HK-2 (cell line): Measurements from ENCODE around the gene OR8J3.
"Not testable (repeated sequence)": the region's sequence is repeated elsewhere in the genome, so short reads cannot be mapped to it uniquely, and the experiment has no call there.

ENCODE experiments used
- DNase-seq: peaks from one replicate; pipeline ENCODE4 v3.0.0-alpha.2; 2018; ENCODE audit not compliant: unreplicated experiment

Gene OR8J3

GRCh38 chr11:56140151-56140661, at the start of gene OR8J3:
OR8J3 (minus strand) TSS chr11:56140201; CDS start chr11:56137718, 2,483 bp downstream.
- DNase-seq, result no peak

GRCh38 chr11:56188602-56189001, 48.6 kb upstream of the OR8J3 start:
- no peak for DNase-seq

- no peak for DNase-seq
Observed at GRCh38 chr11:56183459-56183858, 43.5 kb upstream of the OR8J3 start.

GRCh38 chr11:56176318-56176717, 36.3 kb upstream of the OR8J3 start, which contains the start of gene OR5J2:
OR5J2 (plus strand) TSS chr11:56176618; CDS start chr11:56176618, 0 bp downstream.
- DNase-seq, result no peak

- DNase-seq, result no peak
Observed at GRCh38 chr11:56172256-56172830, 32.3 kb upstream of the OR8J3 start.

GRCh38 chr11:56163804-56164203, 23.8 kb upstream of the OR8J3 start:
- no peak for DNase-seq

- no peak for DNase-seq
Observed at GRCh38 chr11:56160217-56160616, 20.2 kb upstream of the OR8J3 start, which contains the start of gene OR8K5. OR8K5 (minus strand) TSS chr11:56160317; CDS start chr11:56160317, 0 bp downstream.

GRCh38 chr11:56152333-56152732, 12.3 kb upstream of the OR8J3 start:
- no peak for DNase-seq

GRCh38 chr11:56151376-56151775, 11.4 kb upstream of the OR8J3 start:
- DNase-seq, result no peak

- DNase-seq, result not testable (repeated sequence)
Observed at GRCh38 chr11:56143681-56144080, 3.7 kb upstream of the OR8J3 start.

GRCh38 chr11:56122073-56122472, 17.9 kb downstream of the OR8J3 start, which contains the start of gene OR8H3:
OR8H3 (plus strand) TSS chr11:56122373; CDS start chr11:56122373, 0 bp downstream.
- no peak for DNase-seq

GRCh38 chr11:56103210-56103737, 36.7 kb downstream of the OR8J3 start, which contains the start of gene OR8H2:
OR8H2 (plus strand) TSS chr11:56103687; CDS start chr11:56105043, 1,356 bp downstream.
- DNase-seq, result no peak

GRCh38 chr11:56093008-56093407, 47.0 kb downstream of the OR8J3 start, which contains the start of gene OR8I2:
OR8I2 (plus strand) TSS chr11:56093308; CDS start chr11:56093308, 0 bp downstream.
- no peak for DNase-seq

GRCh38 chr11:56089697-56090096, 50.3 kb downstream of the OR8J3 start:
- no peak for DNase-seq
